Stimulated activated CD8-positive, alpha-beta memory T cell treated with anti-CD3 and anti-CD28 coated beads, Interleukin-15, amount 100 ng/mL, for 4 hours (primary cell): Measurements from ENCODE around the gene MAGI3.

Experiments
- DNase-seq, 2 donors: peaks; one replicate each; pipeline ENCODE4 v3.0.0-alpha.2; 2020; ENCODE audit warnings: low read depth in 2 of 2

The MAGI3 gene

DNA sequence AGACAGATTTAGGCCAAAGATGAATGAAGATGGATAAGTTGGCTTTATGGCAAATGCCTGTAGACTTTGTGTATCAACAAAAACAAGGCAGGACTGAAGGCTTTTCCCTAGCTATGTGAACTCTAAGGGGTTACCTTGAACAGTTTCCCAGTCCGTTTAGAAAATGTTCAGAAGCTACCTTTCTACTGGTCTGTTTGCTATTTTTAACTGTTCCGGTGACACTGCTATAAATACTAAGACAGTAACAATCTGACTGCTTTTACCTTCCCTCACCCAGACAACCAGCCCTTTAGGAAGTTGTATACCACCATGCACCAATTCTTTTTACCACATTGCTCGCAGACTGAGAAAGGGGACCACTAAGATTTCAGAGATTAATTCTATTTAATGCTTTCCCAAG is 266.8 kb downstream of the MAGI3 start:
- DNase-seq = no peak

DNA sequence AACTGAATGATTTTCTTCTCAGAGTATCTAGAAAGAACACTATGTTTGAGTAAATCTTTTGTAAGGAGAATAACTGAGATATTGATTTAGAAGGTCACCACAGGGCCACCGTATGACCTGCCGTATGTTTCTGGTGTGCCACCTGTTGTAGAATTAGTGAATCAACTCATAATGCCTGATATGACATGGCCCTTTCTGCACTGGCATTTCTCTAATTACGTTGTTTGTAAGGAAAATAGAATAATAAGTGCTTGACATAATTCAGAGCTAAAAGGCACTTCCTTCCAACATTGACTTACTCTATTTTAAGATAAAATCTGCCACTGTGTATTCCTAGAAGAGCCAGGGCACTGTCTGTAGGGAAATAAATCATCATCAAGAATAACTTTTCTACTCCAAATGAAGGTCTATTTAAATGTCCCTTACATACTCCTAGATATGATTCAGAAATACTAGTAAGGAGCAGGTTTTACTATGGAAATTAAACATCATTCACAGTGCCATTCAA is 267.3 kb downstream of the MAGI3 start:
- DNase-seq = no peak

DNA sequence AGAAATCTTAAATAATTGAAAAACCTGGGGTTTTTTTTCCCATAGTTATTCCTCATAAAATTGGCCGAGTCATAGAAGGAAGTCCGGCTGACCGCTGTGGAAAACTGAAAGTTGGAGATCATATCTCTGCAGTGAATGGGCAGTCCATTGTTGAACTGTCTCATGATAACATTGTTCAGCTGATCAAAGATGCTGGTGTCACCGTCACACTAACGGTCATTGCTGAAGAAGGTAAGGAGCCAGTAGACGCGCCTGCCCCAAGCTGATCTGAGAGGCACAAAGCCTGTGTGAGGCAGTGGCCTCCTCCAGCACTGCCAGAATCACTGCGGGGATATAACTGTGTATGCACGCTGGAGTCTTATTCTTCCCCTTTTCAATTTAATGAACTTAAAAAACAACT is 268.7 kb downstream of the MAGI3 start:
- DNase-seq = no peak

DNA sequence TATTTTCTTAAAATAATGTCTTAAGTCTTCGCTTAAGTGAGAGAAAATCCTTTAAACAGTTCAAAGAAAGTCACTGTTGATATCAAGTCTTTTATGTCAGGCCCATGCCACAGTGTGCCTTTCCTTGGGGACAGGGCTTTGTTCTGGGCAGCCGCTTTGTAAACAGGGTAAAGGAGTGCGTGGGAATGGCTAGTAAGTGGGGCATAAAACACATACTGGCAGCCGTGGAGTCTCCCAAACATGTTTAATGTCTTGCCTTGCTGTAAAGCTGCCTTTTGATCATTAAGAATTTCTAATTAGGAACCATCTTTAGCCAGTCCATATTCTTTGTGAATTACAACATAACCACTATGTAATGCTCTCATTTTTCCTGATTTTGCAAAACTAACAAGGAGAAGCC is 269.2 kb downstream of the MAGI3 start:
- DNase-seq = no peak

DNA sequence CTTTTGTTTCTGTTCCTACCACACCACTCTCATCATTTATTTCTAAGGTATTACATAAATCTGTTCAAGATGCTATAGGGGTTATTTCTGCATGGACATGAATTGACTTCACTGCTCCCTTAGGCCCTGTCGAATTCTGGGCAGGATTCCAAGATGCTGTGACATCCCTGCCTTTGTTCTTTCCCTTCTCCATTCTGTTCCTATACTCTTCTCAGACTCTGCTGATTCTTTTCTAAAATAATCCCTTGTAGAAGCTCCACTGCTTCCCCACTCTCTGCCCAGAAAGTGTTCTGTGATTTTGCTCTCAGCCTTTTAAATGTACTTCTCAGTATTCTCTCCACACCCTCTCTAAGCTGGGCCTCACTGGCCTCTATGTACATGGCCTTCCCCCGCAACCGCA is 269.8 kb downstream of the MAGI3 start:
- no peak for DNase-seq

DNA sequence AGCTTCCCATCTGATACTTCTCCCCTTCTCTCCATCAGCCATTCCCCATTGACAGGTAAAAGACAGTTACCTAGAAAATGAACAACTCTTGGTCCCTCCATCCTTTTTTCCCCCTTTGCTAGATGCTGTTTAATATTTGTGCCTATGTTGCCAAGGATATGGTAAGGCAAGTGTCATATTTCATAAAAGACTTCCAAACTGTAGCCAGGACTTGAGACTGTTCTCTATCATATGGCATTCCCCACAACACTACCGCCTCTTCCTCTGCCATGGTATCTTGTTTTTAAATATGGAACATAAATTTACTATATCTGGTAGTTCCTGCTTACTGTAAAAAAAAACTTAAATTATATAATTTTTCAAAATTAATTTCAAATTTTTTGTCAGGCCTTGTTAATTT is 271.8 kb downstream of the MAGI3 start:
- no peak for DNase-seq

DNA sequence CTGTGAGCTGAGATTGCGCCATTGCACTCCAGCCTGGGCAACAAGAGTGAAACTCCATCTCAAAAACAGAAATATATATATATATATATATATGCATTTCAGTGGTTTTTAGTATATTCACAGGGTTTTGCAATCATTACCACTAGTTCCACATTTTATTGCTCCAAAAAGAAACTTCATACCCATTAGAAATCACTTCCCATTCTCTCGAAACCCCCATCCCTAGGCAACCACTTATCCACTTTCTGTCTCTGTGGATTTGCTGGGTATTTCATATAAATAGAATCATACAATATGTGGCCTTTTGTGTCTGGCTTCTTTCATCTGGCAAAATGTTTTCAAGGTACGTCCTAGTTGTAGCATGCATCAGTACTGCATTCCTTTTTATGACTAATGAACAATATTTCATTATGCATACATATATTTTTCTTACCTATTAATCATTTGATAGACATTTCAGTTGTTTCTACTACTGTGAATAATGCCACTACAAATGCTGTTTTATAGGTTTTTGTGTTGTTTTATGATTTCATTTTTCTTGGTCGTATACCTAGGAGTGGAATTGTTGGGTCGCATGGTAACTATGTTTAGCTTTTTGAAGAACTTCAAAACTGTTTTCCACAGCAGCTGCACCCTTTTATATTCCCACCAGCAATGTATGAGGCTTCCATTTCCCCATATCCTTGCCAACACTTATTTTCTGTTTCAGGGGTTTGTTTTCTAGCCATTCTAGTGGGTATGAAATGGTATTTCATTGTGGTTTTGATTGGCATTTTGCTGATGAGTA is 273.0 kb downstream of the MAGI3 start:
- no peak for DNase-seq

DNA sequence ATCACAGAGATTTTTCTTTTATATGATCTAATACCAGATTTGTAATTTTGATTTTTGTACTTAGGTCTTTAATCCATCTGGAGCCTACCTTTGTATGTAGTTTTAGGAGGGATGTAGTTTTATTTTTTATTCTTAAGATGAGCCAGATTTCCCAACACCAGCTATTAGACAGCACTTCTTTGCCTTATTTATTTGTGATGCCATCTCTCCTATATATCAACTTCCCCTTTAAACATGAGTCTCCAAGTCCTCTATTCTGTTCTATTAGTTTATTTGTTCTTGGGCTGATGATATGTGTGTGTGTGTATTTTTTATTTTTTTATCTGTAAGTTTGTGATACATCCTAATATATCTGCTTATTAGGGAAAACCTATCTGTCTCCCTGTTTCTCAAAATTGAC is 274.8 kb downstream of the MAGI3 start:
- no peak for DNase-seq

DNA sequence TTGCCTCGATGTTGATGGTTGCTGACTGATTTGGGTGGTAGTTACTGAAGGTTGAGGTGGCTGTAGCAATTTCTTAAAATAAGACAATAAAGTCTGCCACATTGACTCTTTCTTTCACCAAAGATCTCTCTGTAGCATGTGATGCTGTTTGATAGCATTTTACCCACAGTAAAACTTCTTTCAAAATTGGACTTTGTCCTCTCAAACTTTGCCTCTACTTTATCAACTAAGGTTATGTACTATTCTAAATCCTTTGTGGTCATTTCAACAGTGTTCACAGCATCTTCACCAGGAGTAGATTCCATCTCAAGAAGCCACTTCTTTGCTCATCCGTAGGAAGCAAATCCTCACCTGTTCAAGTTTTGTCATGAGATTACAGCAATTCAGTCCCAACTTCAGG is 275.8 kb downstream of the MAGI3 start:
- no peak for DNase-seq

DNA sequence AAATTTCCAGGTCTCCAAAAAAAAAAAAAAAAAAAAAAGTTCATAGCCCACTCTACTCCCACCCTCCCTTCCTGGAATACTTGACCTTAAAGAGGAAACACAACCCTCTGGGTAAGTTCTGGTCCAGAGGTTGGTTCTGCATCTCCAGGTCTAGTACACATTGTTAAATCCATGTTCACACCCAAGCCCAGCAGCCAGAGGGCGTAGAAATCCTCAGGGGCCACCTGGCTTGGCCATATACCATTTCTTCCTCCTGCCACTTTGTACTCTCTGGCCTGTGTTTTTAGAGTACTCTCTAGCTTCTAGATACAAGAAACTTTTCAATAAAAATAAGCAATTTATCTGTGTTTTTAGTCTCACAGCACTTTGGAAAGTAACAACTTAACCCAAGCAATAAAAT is 279.7 kb downstream of the MAGI3 start:
- no peak for DNase-seq

DNA sequence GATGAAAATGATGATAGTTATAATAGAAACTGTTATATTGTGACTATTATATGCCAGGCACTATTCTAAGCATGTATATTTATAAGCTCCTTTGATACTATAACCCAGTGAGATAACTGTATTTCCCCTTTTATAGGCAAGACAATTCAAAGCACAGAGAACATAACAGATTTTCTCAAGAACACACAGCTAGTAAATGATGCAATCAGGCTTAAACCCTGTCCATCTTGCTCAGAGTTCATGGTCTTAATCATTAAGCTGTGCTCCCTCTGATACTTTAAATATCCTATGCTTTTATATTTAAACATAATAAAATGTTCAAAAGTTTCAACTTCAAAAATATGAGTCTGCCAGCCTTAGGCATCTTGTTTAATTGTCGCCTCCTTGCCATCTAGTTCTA is 280.3 kb downstream of the MAGI3 start:
- DNase-seq = no peak

DNA sequence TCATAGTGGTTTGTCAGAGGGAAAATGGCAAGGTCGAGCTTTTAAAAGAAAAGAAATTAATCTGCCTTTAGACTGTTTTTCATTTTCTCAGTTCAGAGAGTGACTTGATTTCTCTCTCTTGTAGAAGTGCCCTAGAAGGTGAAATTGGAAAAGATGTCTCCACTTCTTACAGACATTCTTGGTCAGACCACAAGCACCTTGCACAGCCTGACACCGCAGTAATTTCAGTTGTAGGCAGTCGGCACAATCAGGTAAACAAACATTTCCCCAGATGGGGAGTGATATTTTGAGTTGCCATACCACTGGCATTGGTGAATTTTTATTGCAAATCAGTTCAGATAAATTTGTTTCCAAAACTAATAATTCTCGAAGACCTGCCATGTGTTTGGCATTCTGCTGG is 282.2 kb downstream of the MAGI3 start:
- no peak for DNase-seq

DNA sequence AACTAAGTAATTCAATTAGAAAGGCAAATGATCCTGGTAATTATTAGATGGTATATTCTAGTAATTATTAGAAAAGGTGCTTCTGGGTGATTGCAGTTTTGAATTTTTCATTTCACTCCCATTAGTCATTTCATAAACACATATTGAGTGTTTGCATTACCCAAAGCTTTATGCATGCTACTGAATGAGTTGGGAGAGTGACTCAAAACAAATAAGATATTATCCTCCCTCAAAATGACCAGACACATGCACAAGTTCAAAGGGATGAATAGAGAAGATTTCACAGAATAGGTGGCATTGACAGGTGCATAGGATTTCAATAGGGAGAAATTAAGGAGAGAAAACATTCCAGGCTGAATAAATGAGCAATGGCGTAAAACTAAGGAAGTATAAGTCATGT is 284.3 kb downstream of the MAGI3 start:
- DNase-seq = no peak

DNA sequence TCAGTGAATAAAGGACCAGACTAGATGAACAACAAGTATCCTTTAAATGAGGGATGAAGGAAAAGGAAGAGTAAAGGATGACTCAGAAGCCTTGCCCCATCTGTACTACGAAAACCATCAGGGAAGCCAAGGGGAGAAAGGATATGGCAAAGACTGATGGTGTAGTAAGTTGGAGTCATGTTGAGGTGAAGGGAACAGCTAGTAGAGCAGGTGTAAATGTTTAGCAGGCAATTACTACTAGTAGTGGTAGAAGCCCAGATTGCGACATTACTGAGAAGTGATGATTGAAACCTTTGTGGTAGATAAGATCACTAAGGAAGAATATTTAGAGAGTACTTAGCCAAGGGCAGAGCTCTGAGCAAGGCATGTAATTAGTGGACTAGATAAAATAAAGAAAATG is 285.0 kb downstream of the MAGI3 start:
- DNase-seq = no peak

DNA sequence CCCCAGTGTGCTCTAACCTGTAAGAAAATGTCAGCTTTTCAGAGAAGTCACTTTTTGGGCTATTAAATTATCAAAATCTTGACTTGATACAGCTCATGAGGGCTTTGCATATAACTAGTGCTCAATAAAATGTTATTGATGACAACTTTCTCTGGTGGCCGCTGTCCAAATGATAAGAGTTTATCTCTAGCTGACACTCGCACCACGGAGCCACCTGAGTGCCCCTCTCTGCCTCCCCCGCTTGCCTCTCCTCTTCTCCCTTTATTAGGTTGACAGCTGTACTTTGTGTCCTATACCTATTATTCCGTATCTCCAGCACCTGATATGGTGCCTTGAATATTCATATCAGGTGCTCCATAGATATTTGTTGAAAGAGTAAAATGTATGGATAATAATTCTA is 286.2 kb downstream of the MAGI3 start:
- no peak for DNase-seq

DNA sequence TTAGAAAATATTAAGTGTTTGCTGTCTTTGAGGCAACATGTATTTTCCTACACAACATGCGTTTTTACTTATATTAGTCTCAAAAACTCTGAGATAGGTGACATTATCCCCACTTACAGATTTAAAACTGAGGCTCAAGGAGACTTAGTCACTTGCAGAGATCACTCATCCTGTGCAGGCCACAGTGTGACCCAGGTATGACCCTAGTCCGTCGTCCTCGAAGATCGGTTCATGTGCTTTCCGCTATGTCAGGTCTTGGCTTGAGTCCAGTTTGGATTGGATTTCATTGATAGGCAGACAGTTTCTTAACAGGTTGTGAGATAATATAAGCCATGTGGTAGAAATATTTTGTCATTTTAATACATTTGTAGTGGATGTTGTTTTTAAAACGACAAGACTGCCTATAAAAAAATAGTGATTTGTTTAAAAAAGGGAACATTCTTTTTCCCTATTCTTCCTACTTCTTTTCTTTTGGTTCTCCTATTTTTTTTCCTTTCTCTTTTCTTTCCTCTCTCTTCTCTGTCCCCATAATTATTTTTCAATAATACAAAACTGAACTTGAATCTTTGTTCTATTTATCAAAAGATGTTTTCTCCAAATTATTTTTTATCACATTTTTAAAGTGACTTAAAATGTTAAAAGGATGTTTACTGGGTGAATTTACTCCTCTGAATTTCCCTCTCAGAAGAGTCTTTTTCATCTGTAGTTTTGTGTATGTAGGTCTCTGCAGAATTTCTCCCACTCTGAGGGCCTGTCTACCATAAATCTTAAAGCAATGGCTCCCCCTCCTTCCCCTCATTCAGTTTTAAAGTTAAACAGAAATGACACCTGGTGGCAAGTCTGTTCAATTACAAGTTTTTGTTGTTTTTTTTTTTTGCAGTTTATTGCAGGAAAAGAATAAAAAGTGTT is 287.2 kb downstream of the MAGI3 start:
- no peak for DNase-seq

DNA sequence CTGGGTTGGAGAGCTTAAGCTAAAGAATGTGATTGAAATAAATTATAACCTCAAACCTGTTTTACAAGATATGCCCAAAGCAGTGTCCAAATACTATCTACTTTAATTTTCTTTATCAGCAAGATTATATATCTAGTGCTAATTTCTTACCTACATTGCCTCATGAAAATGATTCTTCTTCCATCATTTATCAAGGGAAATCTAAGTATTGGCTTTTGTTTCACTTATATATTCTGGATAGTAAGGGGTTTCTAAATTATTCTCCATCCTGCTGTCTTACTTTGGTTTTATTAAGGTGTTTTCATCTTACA is 287.8 kb downstream of the MAGI3 start:
- DNase-seq = no peak

DNA sequence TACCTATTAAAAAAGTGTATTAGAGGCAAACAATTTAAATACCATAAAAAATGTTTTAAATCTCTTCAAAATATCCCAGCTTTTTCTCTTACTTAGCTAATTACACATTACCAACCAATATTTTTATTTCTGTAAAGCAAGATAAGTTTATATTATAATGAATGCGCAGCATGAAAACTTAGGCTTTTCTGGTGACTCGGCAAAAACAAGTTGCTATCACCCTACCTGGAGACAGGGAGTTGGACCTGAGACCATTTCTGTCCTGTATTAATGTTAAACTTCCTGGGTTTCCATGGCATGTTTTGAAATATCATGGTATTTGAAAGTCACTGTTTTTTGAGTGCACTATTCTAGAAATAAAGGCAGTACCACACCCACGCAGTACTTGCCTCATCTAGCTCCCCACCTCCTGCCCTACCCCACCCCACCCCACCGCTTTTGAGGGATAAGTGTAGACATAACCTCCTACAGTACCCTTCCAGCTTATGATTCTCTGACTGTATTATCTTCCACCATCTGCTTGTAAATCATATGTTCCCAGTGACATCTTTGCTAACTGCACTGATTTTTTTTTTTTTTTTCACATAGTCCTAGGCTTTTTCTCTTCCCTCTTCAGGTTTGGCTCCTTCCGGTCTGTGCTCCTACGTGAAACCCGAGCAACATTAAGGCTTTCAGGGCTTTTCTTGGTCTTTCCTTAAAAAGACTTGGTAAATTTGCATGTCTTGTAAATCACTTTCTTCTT is 291.5 kb downstream of the MAGI3 start:
- no peak for DNase-seq

DNA sequence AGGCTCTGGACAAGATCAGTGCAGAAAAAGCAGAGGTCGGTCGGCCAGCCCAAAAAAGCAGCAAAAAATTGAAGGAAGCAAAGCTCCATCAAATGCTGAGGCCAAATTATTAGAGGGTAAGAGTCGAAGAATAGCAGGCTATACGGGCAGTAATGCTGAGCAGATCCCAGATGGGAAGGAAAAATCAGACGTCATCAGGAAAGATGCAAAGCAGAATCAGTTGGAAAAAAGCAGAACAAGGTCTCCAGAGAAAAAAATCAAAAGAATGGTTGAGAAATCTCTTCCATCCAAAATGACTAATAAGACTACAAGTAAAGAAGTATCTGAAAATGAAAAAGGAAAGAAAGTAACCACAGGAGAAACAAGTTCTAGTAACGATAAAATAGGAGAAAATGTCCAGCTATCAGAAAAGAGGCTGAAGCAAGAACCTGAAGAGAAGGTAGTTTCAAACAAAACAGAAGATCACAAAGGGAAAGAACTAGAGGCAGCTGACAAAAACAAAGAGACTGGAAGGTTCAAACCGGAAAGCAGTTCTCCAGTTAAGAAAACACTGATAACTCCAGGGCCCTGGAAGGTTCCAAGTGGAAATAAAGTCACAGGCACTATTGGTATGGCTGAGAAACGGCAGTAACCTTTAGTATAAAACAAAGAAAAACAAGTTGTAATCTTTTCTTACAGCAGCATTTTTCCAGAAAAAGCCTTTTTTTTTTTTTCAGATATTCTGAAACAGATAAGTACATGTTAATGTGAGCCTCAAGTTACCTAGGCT is 293.3 kb downstream of the MAGI3 start:
- no peak for DNase-seq

DNA sequence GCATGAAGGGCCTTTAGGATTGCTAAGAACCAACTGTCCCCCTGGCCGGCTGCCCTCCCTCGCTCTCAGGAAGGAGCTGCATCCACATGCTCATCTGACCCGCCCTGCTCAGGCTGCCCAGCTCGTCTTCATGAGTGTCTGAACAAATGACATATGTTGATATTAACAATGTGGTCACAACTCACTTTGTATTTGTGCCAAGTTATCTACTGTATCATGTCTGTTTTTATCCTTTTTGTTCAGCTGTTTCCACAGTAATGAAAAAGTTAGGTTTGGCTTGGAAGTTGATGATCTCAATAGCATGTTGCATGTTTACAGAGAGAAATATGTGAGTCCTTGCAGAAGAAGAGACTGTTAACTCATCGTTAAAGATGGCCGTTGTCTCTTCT is 293.8 kb downstream of the MAGI3 start:
- DNase-seq = no peak

DNA sequence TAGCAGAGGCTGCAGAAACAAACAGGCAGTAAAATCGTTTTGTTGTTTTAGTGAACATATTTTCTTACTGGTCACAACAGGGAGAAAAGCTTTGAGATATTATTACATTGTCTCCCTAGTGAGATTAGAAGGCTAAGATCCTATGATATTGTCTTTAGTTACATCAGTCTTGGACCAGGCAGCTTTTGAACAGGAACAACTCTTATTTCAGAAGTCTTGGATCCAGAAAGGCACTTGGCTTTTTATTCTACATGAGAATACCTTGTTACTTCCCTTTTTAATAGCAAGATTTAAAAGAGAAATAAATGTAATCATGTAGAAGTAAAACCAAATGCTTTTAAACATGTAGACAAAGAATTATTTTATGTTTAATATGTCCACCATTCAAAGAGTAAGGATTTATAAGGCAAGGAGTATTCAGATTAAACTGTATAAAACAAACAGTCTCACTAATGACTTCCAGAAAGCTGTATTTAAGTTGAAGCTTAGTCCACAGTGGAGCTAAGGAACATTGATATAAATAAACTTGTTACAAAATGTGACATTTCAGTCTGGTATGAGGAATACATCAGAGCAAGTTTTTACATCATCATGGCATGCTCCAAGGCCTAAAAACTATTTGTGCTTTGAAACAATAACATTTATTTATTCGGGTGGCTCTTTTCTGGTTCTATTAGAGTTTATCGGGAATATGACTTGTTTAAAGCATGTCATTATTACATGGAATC is 296.7 kb downstream of the MAGI3 start:
- no peak for DNase-seq
